SH-SY5Y (cell line): ENCODE measurements around the gene PNPLA3.

Source experiments
- GATA2 ChIP-seq: IDR thresholded peaks from 2 replicates; pipeline ENCODE4 v1.6.1; 2011; ENCODE audit warnings: mild to moderate bottlenecking, low read depth, low read length
- GATA3 ChIP-seq: IDR thresholded peaks from 2 replicates; pipeline ENCODE4 v1.6.1; 2011; ENCODE audit warnings: low read depth, mild to moderate bottlenecking, low read length, moderate library complexity

Gene PNPLA3

DNA sequence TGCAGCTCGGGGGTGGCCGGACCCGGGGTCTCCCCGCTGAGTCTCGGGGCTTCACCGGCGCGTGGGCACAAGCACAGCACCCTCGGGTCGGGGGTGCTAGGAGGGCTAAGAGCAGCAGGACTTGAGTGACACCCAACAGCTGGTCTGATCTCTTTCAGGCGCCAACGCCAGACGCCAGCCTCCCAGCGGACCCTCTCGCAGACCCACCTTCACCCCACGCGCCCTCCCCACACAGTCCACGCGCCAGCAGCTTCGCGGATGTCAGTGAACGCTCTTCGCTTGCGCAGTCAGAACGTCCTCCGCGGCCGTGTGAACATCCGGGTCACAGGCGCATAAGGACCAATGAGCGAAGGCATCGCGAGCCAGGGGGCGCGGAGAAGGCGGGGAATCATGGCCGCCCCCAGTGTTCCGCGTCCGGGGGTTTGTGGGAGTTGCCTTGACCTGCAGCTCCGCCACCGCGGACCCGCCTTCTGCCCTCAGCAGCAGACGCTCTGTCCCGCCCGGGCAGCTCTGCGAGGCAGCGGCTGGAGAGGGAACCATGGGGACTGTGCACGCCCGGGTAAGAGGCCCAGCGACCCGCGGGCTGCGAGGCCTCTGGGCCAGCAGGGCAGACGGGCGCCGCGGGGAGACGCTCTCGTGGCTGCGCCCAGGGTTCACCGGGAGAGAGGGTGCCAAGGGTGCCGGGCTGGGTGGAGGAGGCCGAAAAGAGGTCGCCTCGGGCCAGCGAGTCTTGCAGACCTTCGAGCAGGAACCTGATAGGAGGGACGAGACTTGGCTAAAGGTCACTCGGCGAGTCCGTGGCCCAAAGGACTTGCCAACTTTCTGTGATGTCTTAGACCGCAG lies 31.7 kb downstream of the PNPLA3 start, which contains the start of gene SAMM50:
Gene SAMM50, plus strand, starts transcription at position 403 of the 843 bp plus-strand sequence. Its CDS starts 136 bp downstream, at position 539.
- TF ChIP-seq GATA2 (no peak), GATA3 (no peak)

DNA sequence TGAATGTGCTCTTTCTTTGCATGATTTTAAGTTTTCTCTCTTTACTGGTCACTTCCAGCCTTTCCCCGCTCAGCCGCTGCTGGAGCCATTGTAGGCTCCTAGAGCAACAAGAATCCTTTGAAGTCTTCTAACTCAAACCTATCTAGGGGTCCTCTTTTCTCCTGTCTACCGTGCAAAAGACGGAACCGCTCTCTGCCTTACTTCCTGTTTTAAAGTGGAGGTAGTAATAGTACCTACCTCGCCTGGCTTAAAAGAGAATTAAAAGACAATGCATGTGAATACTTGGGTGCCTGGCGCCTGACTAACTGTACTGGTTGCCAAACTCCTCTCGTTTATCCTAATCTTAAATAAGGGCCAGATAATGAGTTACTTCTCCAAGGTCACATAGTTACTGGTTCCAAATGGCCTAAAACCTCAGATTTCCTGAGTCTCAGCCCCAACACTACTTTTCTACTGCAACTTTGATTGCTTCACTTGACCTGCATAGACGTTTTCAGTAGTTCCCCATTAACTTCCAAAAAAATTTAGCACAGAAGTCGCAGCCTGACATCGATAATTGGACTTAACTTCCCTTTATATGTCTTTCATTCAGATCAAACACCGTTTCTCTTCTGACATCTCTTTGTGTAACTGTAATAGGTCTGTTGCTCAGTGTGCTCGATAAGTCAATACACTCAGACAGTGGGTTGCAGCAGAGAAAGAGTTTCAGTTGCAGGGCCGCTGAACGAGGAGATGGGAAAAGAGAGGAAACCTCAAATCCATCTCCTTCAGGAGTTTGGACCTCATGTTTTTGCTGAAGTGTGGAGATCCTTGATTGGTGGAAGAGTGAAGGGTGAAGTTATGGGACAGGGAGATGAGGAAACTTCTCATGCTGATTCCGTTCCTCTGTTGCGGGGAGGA lies 32.5 kb downstream of the PNPLA3 start:
- no peak for TF ChIP-seq GATA2
- TF ChIP-seq GATA3: no peak

DNA sequence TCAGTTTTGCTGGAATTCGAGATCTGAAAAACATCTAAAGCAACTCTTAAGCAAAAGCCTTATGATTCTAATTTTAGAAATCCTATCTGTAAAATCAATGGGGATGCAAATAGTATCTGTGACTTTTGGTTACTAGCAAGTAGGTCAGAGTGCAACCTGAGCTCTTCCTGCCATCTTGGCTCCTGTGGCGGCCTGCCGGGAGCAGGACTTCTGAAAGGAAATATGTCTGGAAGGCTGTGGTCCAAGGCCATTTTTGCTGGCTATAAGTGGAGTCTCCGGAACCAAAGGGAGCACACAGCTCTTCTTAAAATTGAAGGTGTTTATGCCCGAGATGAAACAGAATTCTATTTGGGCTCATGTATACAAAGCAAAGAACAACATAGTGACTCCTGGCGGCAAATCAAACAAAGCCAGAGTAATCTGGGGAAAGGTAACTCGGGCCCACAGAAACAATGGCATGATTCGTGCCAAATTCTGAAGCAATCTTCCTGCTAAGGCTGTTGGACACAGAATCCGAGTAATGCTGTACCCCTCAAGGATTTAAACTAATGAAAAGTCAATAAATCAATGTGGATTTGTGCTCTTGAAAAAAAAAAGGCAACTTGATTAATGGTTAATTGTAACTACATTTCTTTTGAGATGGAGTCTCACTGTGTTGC lies 33.3 kb downstream of the PNPLA3 start:
- TF ChIP-seq GATA2 (no peak), GATA3 (no peak)

DNA sequence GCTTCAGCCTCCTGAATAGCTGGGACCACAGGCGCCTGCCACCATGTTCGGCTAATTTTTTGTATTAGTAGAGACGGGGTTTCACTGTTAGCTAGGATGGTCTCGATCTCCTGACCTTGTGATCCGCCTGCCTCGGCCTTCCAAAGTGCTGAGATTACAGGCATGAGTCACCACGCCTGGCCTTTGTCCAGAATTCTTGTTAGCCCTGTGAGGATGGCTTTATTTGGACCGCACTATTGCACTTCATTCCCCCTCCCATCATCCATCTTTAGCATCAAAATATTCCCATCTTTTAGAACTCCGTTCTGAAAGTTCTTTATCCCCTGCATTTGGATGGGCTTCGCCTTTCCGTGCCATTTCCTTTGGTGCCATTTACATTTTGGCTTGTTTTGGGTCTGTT lies 34.3 kb downstream of the PNPLA3 start:
- TF ChIP-seq GATA2 (no peak), GATA3 (no peak)

- TF ChIP-seq GATA2 (no peak), GATA3 (no peak)
Observed at GRCh38 chr22:43964314-43964857, 40.8 kb downstream of the PNPLA3 start.

GRCh38 chr22:43967069-43967468 lies 43.5 kb downstream of the PNPLA3 start:
- TF ChIP-seq GATA3 (no peak), GATA2 (no peak)

DNA sequence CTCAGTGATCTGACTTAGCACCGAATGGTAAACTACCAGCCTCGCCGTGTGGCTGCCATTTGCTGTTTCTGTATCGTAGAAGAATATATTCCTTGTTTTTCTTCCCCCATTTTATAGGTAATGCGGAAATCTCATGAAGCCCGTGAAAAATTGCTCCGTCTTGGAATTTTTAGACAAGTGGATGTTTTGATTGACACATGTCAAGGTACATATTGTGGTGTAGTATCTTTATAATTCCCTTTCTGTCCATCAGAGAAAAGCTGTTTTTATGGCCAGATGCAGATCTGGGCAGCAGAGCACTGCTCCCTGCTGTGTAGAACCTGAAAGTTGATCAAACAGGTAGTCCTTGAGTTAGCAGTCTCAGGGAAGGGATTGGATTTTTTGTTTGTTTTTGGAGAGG lies 45.0 kb downstream of the PNPLA3 start:
- TF ChIP-seq GATA2 (no peak), GATA3 (no peak)

GRCh38 chr22:43969021-43969878 lies 45.6 kb downstream of the PNPLA3 start:
- TF ChIP-seq GATA2: no peak
- no peak for TF ChIP-seq GATA3

- no peak for TF ChIP-seq GATA2
- TF ChIP-seq GATA3: no peak
Observed at GRCh38 chr22:43969989-43970755, 46.6 kb downstream of the PNPLA3 start.

- TF ChIP-seq GATA2 (no peak), GATA3 (no peak)
Observed at GRCh38 chr22:43971112-43971511, 47.5 kb downstream of the PNPLA3 start.

GRCh38 chr22:43972931-43973462 lies 49.4 kb downstream of the PNPLA3 start:
- TF ChIP-seq GATA2 (no peak), GATA3 (no peak)

DNA sequence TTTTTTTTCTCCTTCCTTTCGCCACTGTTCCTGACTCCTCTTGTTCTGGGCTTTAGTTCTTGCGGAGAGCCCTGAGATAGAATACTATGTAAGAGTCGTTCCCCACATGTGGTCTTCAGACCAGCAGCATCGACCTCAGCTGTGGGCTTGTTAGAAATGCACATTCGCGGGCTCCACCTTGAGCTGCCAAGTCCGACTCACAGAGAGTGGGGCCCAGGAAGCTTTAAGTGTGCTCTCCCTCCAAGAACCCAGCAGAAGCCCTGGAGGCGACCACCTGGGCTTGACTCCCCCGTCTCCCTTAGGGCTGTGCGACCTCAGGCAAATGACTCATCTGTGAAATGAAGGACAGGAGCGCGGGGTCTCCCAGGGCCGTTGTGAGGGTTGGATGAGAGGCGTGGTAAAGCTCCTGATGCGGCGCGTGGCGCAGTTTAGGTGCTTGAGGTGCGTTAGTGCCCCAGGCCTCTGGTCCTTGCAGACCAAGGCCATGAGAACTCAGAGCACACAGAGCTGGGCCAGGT lies 50.5 kb downstream of the PNPLA3 start:
- no peak for TF ChIP-seq GATA2
- TF ChIP-seq GATA3: no peak
